ENCODE data around the gene STARD10. TPM values are rescaled to one million over a fixed set of nuclear protein-coding genes. Genes with fewer than 3 reads are reported as not detected.

STARD10 gene
- total and polyA plus RNA-seq, 9 of the 15 experiments (the other 6 are each of a cell fraction or from before 2014, with no cell fraction given), result 0.15 to 52.9 (median 32.3) TPM

DNA sequence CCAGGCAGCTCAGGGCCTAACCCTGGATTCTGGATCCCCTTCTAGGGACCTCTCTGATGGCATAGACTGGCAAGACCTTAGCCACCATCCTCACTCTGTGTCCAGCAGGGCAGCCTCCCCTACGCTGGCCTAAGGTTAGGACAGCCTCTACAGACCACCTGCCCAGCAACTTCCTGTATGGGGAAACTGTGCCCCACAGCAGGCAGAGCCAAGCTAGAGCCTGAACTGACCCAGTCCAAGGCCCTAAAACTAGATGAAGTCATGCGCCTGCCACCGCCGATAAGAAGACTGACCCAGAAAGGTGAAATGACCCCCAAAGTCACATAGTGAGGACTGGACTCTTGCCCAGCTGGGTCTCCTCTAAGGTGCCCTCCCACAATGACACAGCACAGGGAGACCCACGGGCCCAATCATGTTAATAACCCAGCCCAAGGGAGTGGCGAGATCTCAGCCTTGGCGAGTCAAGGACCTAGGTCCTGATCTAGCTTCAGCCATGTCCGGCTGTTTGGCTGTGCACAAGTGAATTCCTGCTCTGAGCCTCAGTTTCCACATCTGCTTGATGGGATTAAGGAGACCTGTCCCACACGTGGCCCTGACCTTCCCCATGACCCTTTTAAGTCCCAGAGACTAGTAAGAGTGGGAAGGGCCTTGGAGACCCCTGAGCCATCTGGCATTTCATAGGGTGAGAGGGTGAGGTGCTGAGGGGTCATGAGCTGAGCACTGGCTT lies 17.6 kb downstream of the STARD10 start (continued):
- peak; percentile 92 for TF ChIP-seq ZNF316 (IDR thresholded peaks at IDR 0.05)
- TF ChIP-seq ELF2 (CRISPR knock-in tag; IDR thresholded peaks at IDR 0.05), result peak; percentile 35; the same call in 1 of the 2 replicates
- TF ChIP-seq CBFB (CRISPR knock-in tag; IDR thresholded peaks at IDR 0.05), result peak; percentile 28; the same call in 1 of the 2 replicates
- no peak for TF ChIP-seq ZBTB17 (CRISPR knock-in tag; IDR thresholded peaks at IDR 0.05)
- no peak for TF ChIP-seq PHB (CRISPR knock-in tag; IDR thresholded peaks at IDR 0.05)
- no peak for TF ChIP-seq U2AF1 (optimal IDR thresholded peaks at IDR 0.05; ENCODE audit: low read depth, low read length)
- no peak for TF ChIP-seq ZNF143 (CRISPR knock-in tag; IDR thresholded peaks at IDR 0.05)
- no peak for TF ChIP-seq MEF2A (IDR thresholded peaks at IDR 0.05; ENCODE audit: control insufficient read depth, low read depth, low read length)
- TF ChIP-seq GATAD2B (IDR thresholded peaks at IDR 0.05; ENCODE audit: borderline replicate concordance), result peak; percentile 85; the same call in 1 of the 2 replicates
- TF ChIP-seq ZNF212 (CRISPR knock-in tag; IDR thresholded peaks at IDR 0.05), result no peak
- peak; percentile 27; the same call in 1 of the 2 replicates for TF ChIP-seq KLF13 (tag; IDR thresholded peaks at IDR 0.05; ENCODE audit: borderline replicate concordance, low read depth)
- TF ChIP-seq RBM14 (IDR thresholded peaks at IDR 0.05; ENCODE audit: borderline replicate concordance, insufficient read depth, low read depth, low read length), result no peak
- TF ChIP-seq KLF1 (tag; IDR thresholded peaks at IDR 0.05), result peak; percentile 54; the same call in 1 of the 2 replicates
- no peak for TF ChIP-seq CREBBP (IDR thresholded peaks at IDR 0.05; ENCODE audit: low read depth, low read length)
- TF ChIP-seq, protein P1, sequence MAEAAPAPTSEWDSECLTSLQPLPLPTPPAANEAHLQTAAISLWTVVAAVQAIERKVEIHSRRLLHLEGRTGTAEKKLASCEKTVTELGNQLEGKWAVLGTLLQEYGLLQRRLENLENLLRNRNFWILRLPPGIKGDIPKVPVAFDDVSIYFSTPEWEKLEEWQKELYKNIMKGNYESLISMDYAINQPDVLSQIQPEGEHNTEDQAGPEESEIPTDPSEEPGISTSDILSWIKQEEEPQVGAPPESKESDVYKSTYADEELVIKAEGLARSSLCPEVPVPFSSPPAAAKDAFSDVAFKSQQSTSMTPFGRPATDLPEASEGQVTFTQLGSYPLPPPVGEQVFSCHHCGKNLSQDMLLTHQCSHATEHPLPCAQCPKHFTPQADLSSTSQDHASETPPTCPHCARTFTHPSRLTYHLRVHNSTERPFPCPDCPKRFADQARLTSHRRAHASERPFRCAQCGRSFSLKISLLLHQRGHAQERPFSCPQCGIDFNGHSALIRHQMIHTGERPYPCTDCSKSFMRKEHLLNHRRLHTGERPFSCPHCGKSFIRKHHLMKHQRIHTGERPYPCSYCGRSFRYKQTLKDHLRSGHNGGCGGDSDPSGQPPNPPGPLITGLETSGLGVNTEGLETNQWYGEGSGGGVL (CRISPR knock-in tag; IDR thresholded peaks at IDR 0.05), result no peak
- TF ChIP-seq ESRRB (CRISPR knock-in tag; IDR thresholded peaks at IDR 0.05; ENCODE audit: borderline replicate concordance), result no peak
- TF ChIP-seq ZNF695 (CRISPR knock-in tag; IDR thresholded peaks at IDR 0.05), result 0 out of 2 replicates have a peak, but pooled peaks have one; percentile 57
- no peak for TF ChIP-seq BCLAF1 (IDR thresholded peaks at IDR 0.05; ENCODE audit: borderline replicate concordance in 1 of 2, control insufficient read depth in 1 of 2, low read depth in 2 of 2, low read length in 1 of 2)
- TF ChIP-seq PHF20 (IDR thresholded peaks at IDR 0.05; ENCODE audit: partially characterized antibody), result no peak
- TF ChIP-seq KAT8 (IDR thresholded peaks at IDR 0.05; ENCODE audit: low read depth), result no peak
- TF ChIP-seq ZNF232 (CRISPR knock-in tag; IDR thresholded peaks at IDR 0.05), result no peak
- 0 out of 2 replicates have a peak, but pooled peaks have one; percentile 57 for TF ChIP-seq ZNF324 (CRISPR knock-in tag; IDR thresholded peaks at IDR 0.05)
- TF ChIP-seq ZNF146 (CRISPR knock-in tag; IDR thresholded peaks at IDR 0.05; ENCODE audit: unreplicated experiment), result no peak
- peak; percentile 73; the same call in 1 of the 2 replicates for TF ChIP-seq ZNF41 (CRISPR knock-in tag; conservative IDR thresholded peaks at IDR 0.05)
- TF ChIP-seq RAD21 (CRISPR knock-in tag; conservative IDR thresholded peaks at IDR 0.05 in 1 of 2, IDR thresholded peaks at IDR 0.05 in 1 of 2), result no peak

Data from K562 (cell line).